GM13977 (cell line): Measurements from ENCODE around the gene MTUS2.

Source experiments
- DNase-seq: peaks from one replicate; pipeline ENCODE4 v3.0.0; 2012; ENCODE audit warnings: low spot score
- CTCF ChIP-seq: IDR thresholded peaks from 2 replicates; pipeline ENCODE4 v1.5.1; 2012; ENCODE audit warnings: mild to moderate bottlenecking, control low read depth; ENCODE audit not compliant: insufficient read depth; ENCODE audit errors: extremely low read depth, missing control alignments
- in situ Hi-C: fragments of 300-500 bp; cut with MboI; formaldehyde crosslinking; loops from one replicate; pipeline ENCODE4 v1.12.0; 2022; ENCODE audit warnings: low sequenced_read_pairs, low pct_unique_long_range_greater_than_20kb, mixed read lengths, inconsistent platforms; ENCODE audit not compliant: unreplicated experiment

MTUS2 gene

GRCh38 chr13:29160862-29161261, 340.7 kb downstream of the MTUS2 start:
- no peak for TF ChIP-seq CTCF
- DNase-seq: no peak
- in situ Hi-C loops: no loop called here

DNA sequence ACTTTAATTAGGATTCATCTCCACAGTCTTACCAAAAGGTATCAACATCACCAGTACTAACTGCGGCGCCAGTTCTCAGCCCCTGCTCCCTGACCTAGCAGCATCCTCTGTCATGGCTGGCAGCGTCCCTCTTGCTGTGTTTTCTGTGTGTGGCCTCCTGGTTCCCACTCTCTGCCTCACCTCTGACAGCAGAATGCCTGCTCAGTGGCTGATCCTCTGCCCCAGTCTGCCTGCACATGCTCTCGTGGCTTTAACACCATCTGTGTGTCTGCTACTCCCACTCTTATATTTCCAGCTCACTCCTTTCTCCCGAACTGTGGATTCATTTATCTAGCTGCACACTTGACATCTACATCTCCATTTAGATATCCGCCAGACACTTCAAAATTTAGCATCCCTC, 341.5 kb downstream of the MTUS2 start:
- in situ Hi-C loops: no loop called here
- DNase-seq: no peak
- no peak for TF ChIP-seq CTCF

- in situ Hi-C loops: no loop called here
- TF ChIP-seq CTCF: no peak
- DNase-seq: no peak
Observed at GRCh38 chr13:29162638-29163235, 342.6 kb downstream of the MTUS2 start.

- no peak for TF ChIP-seq CTCF
- in situ Hi-C loops: no loop called here
Observed at GRCh38 chr13:29164116-29164515, 344.0 kb downstream of the MTUS2 start.

GRCh38 chr13:29165216-29165615, 345.1 kb downstream of the MTUS2 start:
- in situ Hi-C loops: no loop called here
- no peak for DNase-seq
- no peak for TF ChIP-seq CTCF

More at GRCh38 chr13:29164116-29164515, 344.0 kb downstream of the MTUS2 start:
- DNase-seq: no peak

GRCh38 chr13:29165840-29166239, 345.7 kb downstream of the MTUS2 start:
- in situ Hi-C loops: no loop called here
- DNase-seq: no peak
- no peak for TF ChIP-seq CTCF
